PFSK-1 (cell line): Measurements from ENCODE around the gene ZNF618.

Experiments
- FOXP2 ChIP-seq: optimal IDR thresholded peaks from 2 replicates; pipeline ENCODE3; 2011; ENCODE audit warnings: borderline replicate concordance, control low read depth, inconsistent platforms; ENCODE audit not compliant: insufficient read depth; ENCODE audit errors: extremely low read length, extremely low read depth
- POLR2AphosphoS5 ChIP-seq: IDR thresholded peaks from 2 replicates; pipeline ENCODE4 v1.6.1; 2012; ENCODE audit warnings: low read depth, mild to moderate bottlenecking, control low read depth, low read length, moderate library complexity
- SIN3A ChIP-seq: IDR thresholded peaks from 2 replicates; pipeline ENCODE4 v1.6.1; 2012; ENCODE audit warnings: mild to moderate bottlenecking, low read length, moderate library complexity, borderline replicate concordance; ENCODE audit not compliant: insufficient read depth
- TAF1 ChIP-seq: IDR thresholded peaks from 2 replicates; pipeline ENCODE4 v1.6.1; 2012; ENCODE audit warnings: low read length, control low read depth, borderline replicate concordance; ENCODE audit not compliant: insufficient read depth
- TF ChIP-seq, protein P1 (sequence below), 2 experiments: IDR thresholded peaks; 2 replicates each; pipeline versions ENCODE4 v1.6.1 to v1.8.0; 2011 to 2012; ENCODE audit warnings: low read depth in 2 of 2, low read length in 2 of 2, control low read depth in 1 of 2, inconsistent platforms in 1 of 2, mild to moderate bottlenecking in 1 of 2, moderate library complexity in 1 of 2; ENCODE audit not compliant: insufficient read depth in 1 of 2

The ZNF618 gene

DNA sequence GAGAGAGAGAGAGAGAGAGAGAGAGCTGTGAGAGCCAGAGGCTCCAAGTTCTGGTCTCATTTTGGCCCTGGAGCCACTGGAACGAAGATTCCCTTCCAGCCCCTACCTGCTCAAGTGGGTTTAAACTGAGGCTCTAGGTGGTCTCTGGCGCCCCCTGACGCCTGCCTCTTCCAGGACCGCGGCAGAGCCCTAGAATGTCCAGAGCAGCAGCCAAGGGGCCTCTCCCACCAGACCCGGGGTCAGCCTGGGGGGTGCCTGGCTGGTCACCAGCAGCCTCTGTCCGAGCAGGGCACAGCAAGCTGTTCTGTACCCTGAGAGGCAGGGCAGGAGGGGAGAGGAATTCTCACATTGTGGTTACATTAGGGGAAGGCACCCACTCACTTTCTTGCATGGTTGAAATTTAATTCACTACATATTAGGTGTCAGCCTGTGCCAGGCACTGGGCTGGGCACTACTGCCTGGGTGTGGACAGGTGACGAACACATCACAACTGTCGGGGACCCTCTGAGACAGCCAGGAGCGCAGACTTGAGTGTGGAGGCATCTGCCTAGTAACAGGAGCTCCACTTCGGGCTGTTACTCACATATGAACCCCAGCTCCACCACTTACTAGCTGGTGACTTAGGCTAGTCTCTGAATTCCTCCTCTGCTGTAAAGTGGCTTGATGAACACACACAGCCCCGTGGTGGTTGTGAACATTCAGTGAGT lies 157.4 kb downstream of the ZNF618 start:
- TF ChIP-seq, protein P1, sequence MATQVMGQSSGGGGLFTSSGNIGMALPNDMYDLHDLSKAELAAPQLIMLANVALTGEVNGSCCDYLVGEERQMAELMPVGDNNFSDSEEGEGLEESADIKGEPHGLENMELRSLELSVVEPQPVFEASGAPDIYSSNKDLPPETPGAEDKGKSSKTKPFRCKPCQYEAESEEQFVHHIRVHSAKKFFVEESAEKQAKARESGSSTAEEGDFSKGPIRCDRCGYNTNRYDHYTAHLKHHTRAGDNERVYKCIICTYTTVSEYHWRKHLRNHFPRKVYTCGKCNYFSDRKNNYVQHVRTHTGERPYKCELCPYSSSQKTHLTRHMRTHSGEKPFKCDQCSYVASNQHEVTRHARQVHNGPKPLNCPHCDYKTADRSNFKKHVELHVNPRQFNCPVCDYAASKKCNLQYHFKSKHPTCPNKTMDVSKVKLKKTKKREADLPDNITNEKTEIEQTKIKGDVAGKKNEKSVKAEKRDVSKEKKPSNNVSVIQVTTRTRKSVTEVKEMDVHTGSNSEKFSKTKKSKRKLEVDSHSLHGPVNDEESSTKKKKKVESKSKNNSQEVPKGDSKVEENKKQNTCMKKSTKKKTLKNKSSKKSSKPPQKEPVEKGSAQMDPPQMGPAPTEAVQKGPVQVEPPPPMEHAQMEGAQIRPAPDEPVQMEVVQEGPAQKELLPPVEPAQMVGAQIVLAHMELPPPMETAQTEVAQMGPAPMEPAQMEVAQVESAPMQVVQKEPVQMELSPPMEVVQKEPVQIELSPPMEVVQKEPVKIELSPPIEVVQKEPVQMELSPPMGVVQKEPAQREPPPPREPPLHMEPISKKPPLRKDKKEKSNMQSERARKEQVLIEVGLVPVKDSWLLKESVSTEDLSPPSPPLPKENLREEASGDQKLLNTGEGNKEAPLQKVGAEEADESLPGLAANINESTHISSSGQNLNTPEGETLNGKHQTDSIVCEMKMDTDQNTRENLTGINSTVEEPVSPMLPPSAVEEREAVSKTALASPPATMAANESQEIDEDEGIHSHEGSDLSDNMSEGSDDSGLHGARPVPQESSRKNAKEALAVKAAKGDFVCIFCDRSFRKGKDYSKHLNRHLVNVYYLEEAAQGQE (IDR thresholded peaks at IDR 0.05; ENCODE audit: insufficient read depth in 1 of 2, low read depth in 2 of 2, low read length in 2 of 2), result no peak
- TF ChIP-seq TAF1, result no peak
- TF ChIP-seq FOXP2, result no peak
- no peak for TF ChIP-seq SIN3A
- no peak for TF ChIP-seq POLR2AphosphoS5

DNA sequence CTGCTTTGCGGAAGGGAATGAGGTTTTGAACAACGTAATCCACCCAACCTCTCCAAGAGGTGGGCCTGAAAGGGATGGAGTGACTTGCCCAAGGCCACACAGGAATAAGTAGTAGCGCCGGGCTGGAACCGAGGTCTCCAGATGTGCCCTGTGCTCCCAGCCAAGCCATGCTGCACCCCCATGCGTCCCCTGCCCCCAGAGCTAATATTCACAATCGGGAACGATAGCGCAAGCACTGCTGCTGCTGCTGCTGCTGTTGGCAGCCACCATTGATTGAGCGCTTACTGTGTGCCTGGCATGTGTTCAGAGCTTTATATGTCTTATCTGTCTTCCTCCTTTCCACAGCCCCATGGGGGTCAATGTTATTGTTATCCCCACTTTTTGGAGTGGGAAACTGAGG lies 158.1 kb downstream of the ZNF618 start:
- TF ChIP-seq FOXP2 (no peak), POLR2AphosphoS5 (no peak), SIN3A (no peak), TAF1 (no peak)
- TF ChIP-seq, protein P1 (IDR thresholded peaks at IDR 0.05; ENCODE audit: insufficient read depth in 1 of 2, low read depth in 2 of 2, low read length in 2 of 2), result no peak

DNA sequence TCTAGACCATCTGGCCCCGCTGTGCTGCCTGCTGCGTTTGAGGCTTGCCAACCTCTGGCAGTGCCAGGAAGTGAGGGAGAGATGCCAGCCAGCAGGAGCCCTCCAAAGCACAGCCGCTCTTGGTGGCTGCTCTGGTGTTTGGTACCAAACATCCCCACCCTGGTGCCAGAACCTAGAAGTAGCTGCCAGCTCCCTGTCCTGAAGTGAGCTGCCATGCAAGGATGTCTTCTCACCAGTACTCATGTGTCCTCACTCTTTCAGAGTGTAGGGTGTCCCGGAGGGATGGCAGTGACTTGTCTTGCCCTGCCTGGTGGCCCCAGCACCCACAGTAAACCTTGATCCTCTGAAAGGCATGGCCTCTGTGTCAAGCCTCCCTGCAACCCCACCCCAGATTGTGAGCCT lies 158.6 kb downstream of the ZNF618 start:
- TF ChIP-seq, protein P1 (IDR thresholded peaks at IDR 0.05; ENCODE audit: insufficient read depth in 1 of 2, low read depth in 2 of 2, low read length in 2 of 2), result no peak
- no peak for TF ChIP-seq TAF1
- TF ChIP-seq SIN3A, result no peak
- TF ChIP-seq FOXP2, result no peak
- no peak for TF ChIP-seq POLR2AphosphoS5

DNA sequence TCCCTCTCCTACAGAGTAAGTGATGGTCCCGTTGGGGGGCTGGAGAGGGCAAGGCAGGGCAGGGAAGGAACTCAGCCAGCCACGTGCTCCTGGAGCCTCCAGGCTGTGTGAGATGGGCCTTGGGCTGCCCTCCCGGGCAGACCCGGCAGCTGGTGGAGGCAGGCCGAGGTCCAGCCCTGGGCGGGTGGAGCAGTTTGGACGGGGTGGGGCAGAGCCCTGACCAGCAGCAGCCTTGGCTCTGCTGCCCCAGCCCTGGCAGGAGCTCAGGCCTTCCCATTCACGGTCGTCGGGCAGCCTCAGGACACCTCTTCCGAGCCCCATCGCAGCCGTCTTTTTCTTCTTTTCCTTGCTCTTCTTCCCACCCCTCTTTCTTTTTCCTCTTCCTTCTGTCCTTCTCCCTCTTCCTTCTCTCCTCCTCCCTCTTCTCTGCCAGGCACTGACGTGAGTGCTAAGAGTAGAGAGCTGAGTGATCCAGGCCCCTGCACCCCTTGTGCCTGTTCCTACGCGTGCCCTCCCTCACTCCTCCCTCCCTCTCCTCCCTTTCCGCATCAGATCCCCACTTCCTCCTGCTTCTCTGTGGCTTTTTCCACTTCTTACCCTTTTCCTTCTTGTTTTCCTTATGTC lies 159.2 kb downstream of the ZNF618 start:
- TF ChIP-seq, protein P1 (IDR thresholded peaks at IDR 0.05; ENCODE audit: insufficient read depth in 1 of 2, low read depth in 2 of 2, low read length in 2 of 2), result no peak
- no peak for TF ChIP-seq POLR2AphosphoS5
